HepG2 (cell line): ENCODE results near the gene BANP. TPM values are rescaled to one million over a fixed set of nuclear protein-coding genes. Genes with fewer than 3 reads are reported as not detected.
A peak's percentile ranks its signal among the peaks of the same experiment; 100 is the strongest.

Source experiments
- CBFB ChIP-seq: sonication (generic); formaldehyde crosslinking; IDR thresholded peaks from 2 replicates; pipeline ENCODE4 v1.4.0; 2020; ENCODE audit warnings: missing genetic modification reagents
- CBX1 ChIP-seq: IDR thresholded peaks from one replicate; pipeline ENCODE4 v1.6.1; 2016; ENCODE audit warnings: antibody characterized with exemption, low read depth
- CENPX ChIP-seq: sonication (generic); formaldehyde crosslinking; IDR thresholded peaks from 2 replicates; pipeline ENCODE4 v1.9.0; 2021; ENCODE audit warnings: mild to moderate bottlenecking, missing genetic modification reagents, moderate library complexity
- FOXA3 ChIP-seq: IDR thresholded peaks from 2 replicates; pipeline ENCODE4 v1.6.1; 2016; ENCODE audit warnings: missing genetic modification reagents, missing compliant biosample characterization
- NFIB ChIP-seq: sonication (generic); formaldehyde crosslinking; IDR thresholded peaks from 2 replicates; pipeline ENCODE4 v1.9.0; 2021; ENCODE audit warnings: missing genetic modification reagents, mild to moderate bottlenecking, borderline replicate concordance
- PLRG1 ChIP-seq: fragments of 450-650 bp; conservative IDR thresholded peaks from 2 replicates; pipeline ENCODE4 v1.6.1; 2016
- SKI ChIP-seq: fragments of 450-650 bp; IDR thresholded peaks from one replicate; pipeline ENCODE4 v1.6.1; 2018; ENCODE audit warnings: mild to moderate bottlenecking; ENCODE audit not compliant: partially characterized antibody
- SOX6 ChIP-seq, 2 experiments: fragments of 450-650 bp in 1 of 2; sonication (generic) in 1 of 2; formaldehyde crosslinking in 1 of 2; IDR thresholded peaks; 2 replicates each; pipeline versions ENCODE4 v1.4.0 to v1.6.1; 2017 to 2020; ENCODE audit warnings: antibody characterized with exemption in 1 of 2, mild to moderate bottlenecking in 1 of 2, missing genetic modification reagents in 1 of 2
- SP5 ChIP-seq: IDR thresholded peaks from 2 replicates; pipeline ENCODE4 v1.6.1; 2016; ENCODE audit warnings: low read depth, borderline replicate concordance
- SRF ChIP-seq: IDR thresholded peaks from 2 replicates; pipeline ENCODE4 v1.6.1; 2011; ENCODE audit warnings: mild to moderate bottlenecking, low read depth, low read length, moderate library complexity
- ZBTB14 ChIP-seq: sonication (generic); formaldehyde crosslinking; IDR thresholded peaks from 2 replicates; pipeline ENCODE4 v1.4.0; 2020; ENCODE audit warnings: missing genetic modification reagents
- ZEB1 ChIP-seq: IDR thresholded peaks from 2 replicates; pipeline ENCODE4 v1.6.1; 2012; ENCODE audit warnings: mild to moderate bottlenecking, low read depth, inconsistent platforms; ENCODE audit not compliant: insufficient replicate concordance
- ZNF207 ChIP-seq: fragments of 450-650 bp; IDR thresholded peaks from 2 replicates; pipeline ENCODE4 v1.6.1; 2016; ENCODE audit warnings: antibody characterized with exemption, borderline replicate concordance
- ZNF224 ChIP-seq: sonication (generic); formaldehyde crosslinking; IDR thresholded peaks from 2 replicates; pipeline ENCODE4 v1.5.0; 2020; ENCODE audit warnings: mild to moderate bottlenecking, missing genetic modification reagents
- ZNF30 ChIP-seq: sonication (generic); formaldehyde crosslinking; IDR thresholded peaks from 2 replicates; pipeline ENCODE4 v1.5.0; 2020; ENCODE audit warnings: mild to moderate bottlenecking, missing genetic modification reagents
- ZNF460 ChIP-seq: sonication (generic); formaldehyde crosslinking; IDR thresholded peaks from 2 replicates; pipeline ENCODE4 v1.5.1; 2020; ENCODE audit warnings: missing genetic modification reagents, mild to moderate bottlenecking, borderline replicate concordance
- ZNF549 ChIP-seq: sonication (generic); formaldehyde crosslinking; IDR thresholded peaks from 2 replicates; pipeline ENCODE4 v1.5.0; 2020; ENCODE audit warnings: missing genetic modification reagents
- ZNF724P ChIP-seq: sonication (generic); formaldehyde crosslinking; IDR thresholded peaks from 2 replicates; pipeline ENCODE4 v1.8.0; 2022; ENCODE audit warnings: missing genetic modification reagents, borderline replicate concordance
- polyA plus RNA-seq, 8 experiments: library from polyadenylated mRNA; depleted of rRNA in 3 of 8; stranded (reverse) in 7 of 8; unstranded in 1 of 8; fragments of >200 nt; fragmentation: Illumina TruSeq in 4 of 8; extraction: Trizol in 4 of 8; gene quantifications; 2 replicates each; pipeline versions ENCODE4 v1.2.1 to v1.2.3, GENCODE V29; 2011 to 2016; ENCODE audit warnings: low read depth in 4 of 8, missing spikeins in 1 of 8, mixed read lengths in 1 of 8; ENCODE audit not compliant: insufficient read depth in 1 of 8
- total RNA-seq, 5 experiments: library from RNA; depleted of rRNA; stranded (reverse); fragments of >200 nt; fragmentation: Illumina TruSeq; extraction: Trizol; gene quantifications; 2 replicates each; pipeline ENCODE4 v1.2.3, GENCODE V29; 2016; ENCODE audit warnings: low read depth in 1 of 5
- TF ChIP-seq, protein P1 (sequence below): IDR thresholded peaks from 2 replicates; pipeline ENCODE4 v1.6.1; 2012; ENCODE audit warnings: low read depth, low read length, improper control_type of control experiment
- TF ChIP-seq, protein P2 (sequence below): IDR thresholded peaks from 2 replicates; pipeline ENCODE4 v1.6.1; 2016; ENCODE audit warnings: low read depth, control low read depth
- TF ChIP-seq, protein P3 (sequence below): sonication (generic); formaldehyde crosslinking; conservative IDR thresholded peaks from 2 replicates; pipeline ENCODE4 v1.4.0; 2020; ENCODE audit warnings: missing genetic modification reagents
- TF ChIP-seq, protein P4 (sequence below): sonication (generic); formaldehyde crosslinking; IDR thresholded peaks from 2 replicates; pipeline ENCODE4 v1.4.0; 2020; ENCODE audit warnings: mild to moderate bottlenecking, missing genetic modification reagents
- TF ChIP-seq, protein P5 (sequence below): sonication (generic); formaldehyde crosslinking; IDR thresholded peaks from 2 replicates; pipeline ENCODE4 v1.8.0; 2022; ENCODE audit warnings: mild to moderate bottlenecking, missing genetic modification reagents, moderate library complexity

Gene BANP
- total and polyA plus RNA-seq, 2 of the 13 experiments (the other 11 are each of a cell fraction or from before 2014, with no cell fraction given): 20.2 to 23.8 TPM

DNA sequence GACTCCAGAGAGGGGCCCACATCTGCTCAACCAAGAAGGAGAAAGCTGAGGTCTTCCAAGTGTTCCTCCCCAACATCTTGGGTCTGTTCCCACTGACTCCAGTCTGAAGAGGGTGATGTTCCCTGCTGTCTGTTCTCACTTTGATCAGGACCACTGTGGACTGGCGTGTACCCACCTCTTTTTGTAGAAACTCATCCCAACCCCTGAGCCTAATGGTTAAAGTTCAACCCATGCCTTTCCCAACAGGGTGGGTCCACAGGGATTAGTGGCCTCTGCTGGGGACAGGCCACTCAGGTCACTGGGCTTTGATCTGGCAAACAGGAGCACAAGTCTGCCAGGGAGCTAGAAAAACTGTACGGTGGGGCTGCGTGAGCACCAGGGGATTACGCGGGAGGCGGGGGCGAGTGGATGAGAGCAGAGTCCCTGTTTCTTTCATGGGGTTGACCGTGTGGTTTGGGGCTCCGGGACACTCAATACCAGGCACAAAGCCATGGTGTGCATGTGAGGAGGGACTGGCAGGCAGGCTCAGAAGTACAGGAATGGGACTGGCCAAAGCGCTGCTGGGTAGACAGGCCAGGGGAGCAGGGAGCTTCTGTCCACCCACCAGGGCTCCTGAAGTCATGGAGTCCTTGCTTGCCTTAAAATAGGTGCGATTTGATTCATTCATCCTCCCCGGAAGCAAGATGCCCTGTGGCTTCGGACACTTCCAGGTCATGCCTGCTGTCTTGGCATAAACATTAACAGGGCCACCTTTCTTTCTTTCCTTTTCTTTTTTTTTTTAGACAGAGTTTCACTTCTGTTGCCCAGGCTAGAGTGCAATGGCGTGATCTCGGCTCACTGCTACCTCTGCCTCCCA lies 14.6 kb upstream of the BANP start, which contains the start of gene CA5A (continued):
- TF ChIP-seq, protein P1, sequence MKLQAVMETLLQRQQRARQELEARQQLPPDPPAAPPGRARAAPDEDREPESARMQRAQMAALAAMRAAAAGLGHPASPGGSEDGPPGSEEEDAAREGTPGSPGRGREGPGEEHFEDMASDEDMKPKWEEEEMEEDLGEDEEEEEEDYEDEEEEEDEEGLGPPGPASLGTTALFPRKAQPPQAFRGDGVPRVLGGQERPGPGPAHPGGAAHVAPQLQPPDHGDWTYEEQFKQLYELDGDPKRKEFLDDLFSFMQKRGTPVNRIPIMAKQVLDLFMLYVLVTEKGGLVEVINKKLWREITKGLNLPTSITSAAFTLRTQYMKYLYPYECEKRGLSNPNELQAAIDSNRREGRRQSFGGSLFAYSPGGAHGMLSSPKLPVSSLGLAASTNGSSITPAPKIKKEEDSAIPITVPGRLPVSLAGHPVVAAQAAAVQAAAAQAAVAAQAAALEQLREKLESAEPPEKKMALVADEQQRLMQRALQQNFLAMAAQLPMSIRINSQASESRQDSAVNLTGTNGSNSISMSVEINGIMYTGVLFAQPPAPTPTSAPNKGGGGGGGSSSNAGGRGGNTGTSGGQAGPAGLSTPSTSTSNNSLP: no peak
- TF ChIP-seq, protein P2, sequence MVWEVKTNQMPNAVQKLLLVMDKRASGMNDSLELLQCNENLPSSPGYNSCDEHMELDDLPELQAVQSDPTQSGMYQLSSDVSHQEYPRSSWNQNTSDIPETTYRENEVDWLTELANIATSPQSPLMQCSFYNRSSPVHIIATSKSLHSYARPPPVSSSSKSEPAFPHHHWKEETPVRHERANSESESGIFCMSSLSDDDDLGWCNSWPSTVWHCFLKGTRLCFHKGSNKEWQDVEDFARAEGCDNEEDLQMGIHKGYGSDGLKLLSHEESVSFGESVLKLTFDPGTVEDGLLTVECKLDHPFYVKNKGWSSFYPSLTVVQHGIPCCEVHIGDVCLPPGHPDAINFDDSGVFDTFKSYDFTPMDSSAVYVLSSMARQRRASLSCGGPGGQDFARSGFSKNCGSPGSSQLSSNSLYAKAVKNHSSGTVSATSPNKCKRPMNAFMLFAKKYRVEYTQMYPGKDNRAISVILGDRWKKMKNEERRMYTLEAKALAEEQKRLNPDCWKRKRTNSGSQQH (CRISPR knock-in tag): peak; percentile 95
- TF ChIP-seq, protein P3, sequence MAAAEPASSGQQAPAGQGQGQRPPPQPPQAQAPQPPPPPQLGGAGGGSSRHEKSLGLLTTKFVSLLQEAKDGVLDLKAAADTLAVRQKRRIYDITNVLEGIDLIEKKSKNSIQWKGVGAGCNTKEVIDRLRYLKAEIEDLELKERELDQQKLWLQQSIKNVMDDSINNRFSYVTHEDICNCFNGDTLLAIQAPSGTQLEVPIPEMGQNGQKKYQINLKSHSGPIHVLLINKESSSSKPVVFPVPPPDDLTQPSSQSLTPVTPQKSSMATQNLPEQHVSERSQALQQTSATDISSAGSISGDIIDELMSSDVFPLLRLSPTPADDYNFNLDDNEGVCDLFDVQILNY (CRISPR knock-in tag): no peak
- TF ChIP-seq CBFB (CRISPR knock-in tag) (peak; percentile 32; the same call in 1 of the 2 replicates), NFIB (CRISPR knock-in tag) (no peak), ZNF30 (CRISPR knock-in tag) (no peak), ZEB1 (no peak), ZNF549 (CRISPR knock-in tag) (no peak), ZNF224 (CRISPR knock-in tag) (peak; percentile 82), SKI (peak; percentile 90), FOXA3 (CRISPR knock-in tag) (peak; percentile 90), SRF (0 out of 2 replicates have a peak, but pooled peaks have one; percentile 11), ZNF724P (CRISPR knock-in tag) (no peak), SP5 (CRISPR knock-in tag) (peak; percentile 92), PLRG1 (no peak), SOX6 (IDR thresholded peaks at IDR 0.05) (no peak), SOX6 (CRISPR knock-in tag; IDR thresholded peaks at IDR 0.05) (peak; percentile 91), CENPX (CRISPR knock-in tag) (no peak), CBX1 (peak; percentile 16), ZNF460 (CRISPR knock-in tag) (peak; percentile 87; the same call in 1 of the 2 replicates), ZNF207 (no peak), ZBTB14 (CRISPR knock-in tag) (no peak)
- TF ChIP-seq, protein P4, sequence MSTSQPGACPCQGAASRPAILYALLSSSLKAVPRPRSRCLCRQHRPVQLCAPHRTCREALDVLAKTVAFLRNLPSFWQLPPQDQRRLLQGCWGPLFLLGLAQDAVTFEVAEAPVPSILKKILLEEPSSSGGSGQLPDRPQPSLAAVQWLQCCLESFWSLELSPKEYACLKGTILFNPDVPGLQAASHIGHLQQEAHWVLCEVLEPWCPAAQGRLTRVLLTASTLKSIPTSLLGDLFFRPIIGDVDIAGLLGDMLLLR: peak; percentile 61; the same call in 1 of the 2 replicates
- TF ChIP-seq, protein P5, sequence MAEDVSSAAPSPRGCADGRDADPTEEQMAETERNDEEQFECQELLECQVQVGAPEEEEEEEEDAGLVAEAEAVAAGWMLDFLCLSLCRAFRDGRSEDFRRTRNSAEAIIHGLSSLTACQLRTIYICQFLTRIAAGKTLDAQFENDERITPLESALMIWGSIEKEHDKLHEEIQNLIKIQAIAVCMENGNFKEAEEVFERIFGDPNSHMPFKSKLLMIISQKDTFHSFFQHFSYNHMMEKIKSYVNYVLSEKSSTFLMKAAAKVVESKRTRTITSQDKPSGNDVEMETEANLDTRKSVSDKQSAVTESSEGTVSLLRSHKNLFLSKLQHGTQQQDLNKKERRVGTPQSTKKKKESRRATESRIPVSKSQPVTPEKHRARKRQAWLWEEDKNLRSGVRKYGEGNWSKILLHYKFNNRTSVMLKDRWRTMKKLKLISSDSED (CRISPR knock-in tag): no peak
